Stimulated activated naive B cell treated with anti-CD40 and anti-IgM and Interleukin-4, amounts not matched to agents 10 μg/mL and 1 μg/mL and 100 μg/mL, for 72 hours (primary cell): Measurements from ENCODE around the gene ADGRD2.
"Not testable (repeated sequence)": the region's sequence is repeated elsewhere in the genome, so short reads cannot be mapped to it uniquely, and the experiment has no call there.

ENCODE experiments used
- ATAC-seq, 2 donors: fragments of 150-1000 bp; cut with Tn5 transposase; replicated peaks; 2 replicates each; pipeline ENCODE4 v1.10.0; 2021; ENCODE audit warnings: moderate library complexity in 1 of 2
- DNase-seq: peaks from one replicate; pipeline ENCODE4 v3.0.0; 2021
- H3K27ac Mint-ChIP-seq: one replicate; pipeline ENCODE4 v1.8.0; 2022; ENCODE audit warnings: mild to moderate bottlenecking, mixed read lengths
- H3K27me3 Mint-ChIP-seq, 2 donors: one replicate each; pipeline ENCODE4 v1.8.0; 2022; ENCODE audit warnings: mixed read lengths in 2 of 2
- H3K36me3 Mint-ChIP-seq, 2 donors: one replicate each; pipeline ENCODE4 v1.8.0; 2022; ENCODE audit warnings: mixed read lengths in 2 of 2, mild to moderate bottlenecking in 1 of 2
- H3K4me1 Mint-ChIP-seq, 2 donors: one replicate each; pipeline ENCODE4 v1.8.0; 2022; ENCODE audit warnings: mixed read lengths in 2 of 2, mild to moderate bottlenecking in 1 of 2
- H3K4me3 Mint-ChIP-seq, 2 donors: one replicate each; pipeline ENCODE4 v1.8.0; 2022; ENCODE audit warnings: mild to moderate bottlenecking in 2 of 2, mixed read lengths in 2 of 2, moderate library complexity in 1 of 2
- H3K9me3 Mint-ChIP-seq, 2 donors: one replicate each; pipeline ENCODE4 v1.8.0; 2022; ENCODE audit warnings: mixed read lengths in 2 of 2, mild to moderate bottlenecking in 1 of 2

ADGRD2 gene

GRCh38 chr9:124425733-124426132 is 24.5 kb upstream of the ADGRD2 start:
- not testable (repeated sequence) for H3K27ac Mint-ChIP-seq, H3K4me1 Mint-ChIP-seq, H3K9me3 Mint-ChIP-seq, ATAC-seq, H3K4me3 Mint-ChIP-seq, DNase-seq, H3K36me3 Mint-ChIP-seq
- H3K27me3 Mint-ChIP-seq: peaks cover 13 to 15% of the 10 kb centered on the region in 2 donors

GRCh38 chr9:124426361-124426760 is 23.9 kb upstream of the ADGRD2 start:
- H3K27ac Mint-ChIP-seq: no peak overlapping the region
- ATAC-seq (no peak), DNase-seq (no peak)
- no peaks in the 10 kb centered on the region for H3K9me3 Mint-ChIP-seq
- H3K4me1 Mint-ChIP-seq: no peaks in the 10 kb centered on the region
- no peaks in the 10 kb centered on the region for H3K36me3 Mint-ChIP-seq
- peaks cover 13 to 15% of the 10 kb centered on the region in 2 donors for H3K27me3 Mint-ChIP-seq
- no peak overlapping the region for H3K4me3 Mint-ChIP-seq

- H3K36me3 Mint-ChIP-seq: no peaks in the 10 kb centered on the region
- no peak overlapping the region for H3K27ac Mint-ChIP-seq
- no peak for ATAC-seq
- H3K4me3 Mint-ChIP-seq: no peak overlapping the region
- no peak for DNase-seq
- H3K4me1 Mint-ChIP-seq: no peaks in the 10 kb centered on the region
- no peaks in the 10 kb centered on the region for H3K9me3 Mint-ChIP-seq
- peaks cover 11 to 13% of the 10 kb centered on the region in 2 donors for H3K27me3 Mint-ChIP-seq
These were observed 23.0 kb upstream of the ADGRD2 start for GRCh38 chr9:124427281-124427680.

GRCh38 chr9:124428751-124429529 is 21.3 kb upstream of the ADGRD2 start:
- Mint-ChIP-seq H3K4me3 (no peak overlapping the region), H3K36me3 (no peaks in the 10 kb centered on the region), H3K4me1 (no peaks in the 10 kb centered on the region), H3K27me3 (peaks cover 5 to 14% of the 10 kb centered on the region in 2 donors), H3K9me3 (no peaks in the 10 kb centered on the region), H3K27ac (no peak overlapping the region)
- no peak for DNase-seq
- no peak for ATAC-seq

GRCh38 chr9:124429530-124429867 is 20.8 kb upstream of the ADGRD2 start:
- no peaks in the 10 kb centered on the region for H3K4me1 Mint-ChIP-seq
- H3K4me3 Mint-ChIP-seq: no peak overlapping the region
- H3K9me3 Mint-ChIP-seq: no peaks in the 10 kb centered on the region
- H3K27me3 Mint-ChIP-seq: peaks cover 7 to 15% of the 10 kb centered on the region in 2 donors
- ATAC-seq: no peak
- no peaks in the 10 kb centered on the region for H3K36me3 Mint-ChIP-seq
- no peak overlapping the region for H3K27ac Mint-ChIP-seq
- no peak for DNase-seq

DNA sequence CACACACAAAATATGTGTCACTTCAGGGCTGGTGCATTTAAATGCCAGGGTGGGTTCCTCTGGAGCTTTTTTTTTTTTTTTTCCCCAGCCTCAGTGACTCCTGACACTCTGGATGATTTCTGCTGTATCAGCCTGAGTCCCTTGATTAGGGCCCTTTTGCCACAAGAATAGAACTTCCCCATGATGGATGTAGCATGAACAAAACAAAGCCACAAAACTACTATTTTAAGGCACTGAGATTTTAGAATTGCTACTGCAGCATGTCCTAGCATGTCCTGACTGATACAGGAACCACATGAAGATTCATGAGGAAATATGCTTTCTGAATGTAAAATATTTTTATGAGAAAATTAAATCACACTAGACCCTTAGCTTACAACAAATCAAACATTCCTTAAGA is 13.9 kb upstream of the ADGRD2 start:
- Mint-ChIP-seq H3K4me1 (peaks cover 0 to 4% of the 10 kb centered on the region in 2 donors), H3K4me3 (no peak overlapping the region), H3K27me3 (peaks cover 24% of the 10 kb centered on the region in 2 donors), H3K36me3 (peaks cover 0 to 3% of the 10 kb centered on the region in 2 donors), H3K9me3 (peaks cover 0 to 5% of the 10 kb centered on the region in 2 donors), H3K27ac (no peak overlapping the region)
- no peak for DNase-seq
- ATAC-seq: no peak

- no peak overlapping the region for H3K27ac Mint-ChIP-seq
- peaks cover 0 to 5% of the 10 kb centered on the region in 2 donors for H3K9me3 Mint-ChIP-seq
- DNase-seq: no peak
- peaks cover 0 to 3% of the 10 kb centered on the region in 2 donors for H3K36me3 Mint-ChIP-seq
- H3K27me3 Mint-ChIP-seq: peaks cover 30% of the 10 kb centered on the region in 2 donors
- H3K4me1 Mint-ChIP-seq: peaks cover 0 to 7% of the 10 kb centered on the region in 2 donors
- H3K4me3 Mint-ChIP-seq: no peak overlapping the region
- ATAC-seq: no peak
These were observed 13.2 kb upstream of the ADGRD2 start for GRCh38 chr9:124437086-124437485.

DNA sequence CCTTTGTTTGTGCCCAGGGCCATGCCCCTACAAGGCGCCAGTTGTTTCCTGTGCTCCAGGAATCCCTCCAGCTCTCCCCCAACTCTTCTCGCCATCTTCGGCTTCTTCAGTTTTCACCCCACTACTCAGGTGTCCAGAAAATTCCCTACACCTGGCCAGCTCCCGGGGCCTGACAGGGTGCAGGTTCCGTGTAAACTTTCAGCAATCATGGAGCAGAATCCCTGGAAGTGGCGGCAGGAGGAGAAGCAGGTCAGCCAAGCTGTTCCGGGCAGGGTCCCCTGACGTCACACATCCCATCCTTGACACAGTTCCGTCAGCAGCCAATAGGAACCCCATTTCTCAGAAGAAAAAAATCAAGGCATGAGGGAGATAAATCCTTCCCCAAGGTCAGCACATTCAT is 12.2 kb upstream of the ADGRD2 start:
- no peak overlapping the region for H3K27ac Mint-ChIP-seq
- ATAC-seq: no peak
- H3K9me3 Mint-ChIP-seq: peaks cover 0 to 5% of the 10 kb centered on the region in 2 donors
- DNase-seq: no peak
- H3K4me3 Mint-ChIP-seq: no peak overlapping the region
- H3K4me1 Mint-ChIP-seq: peaks cover 0 to 7% of the 10 kb centered on the region in 2 donors
- peaks cover 0 to 3% of the 10 kb centered on the region in 2 donors for H3K36me3 Mint-ChIP-seq
- H3K27me3 Mint-ChIP-seq: peaks cover 26 to 30% of the 10 kb centered on the region in 2 donors

- no peak overlapping the region for H3K4me3 Mint-ChIP-seq
- peaks cover 0 to 5% of the 10 kb centered on the region in 2 donors for H3K9me3 Mint-ChIP-seq
- H3K36me3 Mint-ChIP-seq: peaks cover 0 to 3% of the 10 kb centered on the region in 2 donors
- ATAC-seq (no peak), DNase-seq (no peak)
- H3K27ac Mint-ChIP-seq: no peak overlapping the region
- peaks cover 30 to 32% of the 10 kb centered on the region in 2 donors for H3K27me3 Mint-ChIP-seq
- peaks cover 0 to 7% of the 10 kb centered on the region in 2 donors for H3K4me1 Mint-ChIP-seq
These were observed 11.2 kb upstream of the ADGRD2 start for GRCh38 chr9:124439086-124439485.

GRCh38 chr9:124439686-124440243 is 10.5 kb upstream of the ADGRD2 start:
- Mint-ChIP-seq H3K9me3 (peaks cover 0 to 5% of the 10 kb centered on the region in 2 donors), H3K4me1 (peaks cover 0 to 7% of the 10 kb centered on the region in 2 donors), H3K27me3 (peaks cover 31% of the 10 kb centered on the region in 2 donors), H3K36me3 (peaks cover 0 to 3% of the 10 kb centered on the region in 2 donors), H3K4me3 (no peak overlapping the region), H3K27ac (no peak overlapping the region)
- ATAC-seq (no peak), DNase-seq (no peak)

GRCh38 chr9:124440786-124441185 is 9.5 kb upstream of the ADGRD2 start:
- Mint-ChIP-seq H3K27ac (no peak overlapping the region), H3K27me3 (peaks cover 31% of the 10 kb centered on the region in 2 donors)

GRCh38 chr9:124441291-124441690 is 9.0 kb upstream of the ADGRD2 start:
- Mint-ChIP-seq H3K27me3 (peaks cover 31 to 32% of the 10 kb centered on the region in 2 donors), H3K36me3 (peaks cover 0 to 3% of the 10 kb centered on the region in 2 donors), H3K9me3 (peaks cover 0 to 5% of the 10 kb centered on the region in 2 donors), H3K4me3 (no peak overlapping the region), H3K27ac (no peak overlapping the region), H3K4me1 (peaks cover 0 to 7% of the 10 kb centered on the region in 2 donors)
- ATAC-seq: no peak
- DNase-seq: no peak

More at GRCh38 chr9:124440786-124441185, 9.5 kb upstream of the ADGRD2 start:
- no peak for DNase-seq
- Mint-ChIP-seq H3K4me3 (no peak overlapping the region), H3K36me3 (peaks cover 0 to 3% of the 10 kb centered on the region in 2 donors), H3K9me3 (peaks cover 0 to 5% of the 10 kb centered on the region in 2 donors), H3K4me1 (peaks cover 0 to 7% of the 10 kb centered on the region in 2 donors)
- ATAC-seq: no peak

- no peak overlapping the region for H3K4me3 Mint-ChIP-seq
- peaks cover 0 to 7% of the 10 kb centered on the region in 2 donors for H3K4me1 Mint-ChIP-seq
- DNase-seq (no peak), ATAC-seq (no peak)
- peaks cover 35 to 43% of the 10 kb centered on the region in 2 donors for H3K27me3 Mint-ChIP-seq
- peaks cover 0 to 3% of the 10 kb centered on the region in 2 donors for H3K36me3 Mint-ChIP-seq
- H3K27ac Mint-ChIP-seq: no peak overlapping the region
- H3K9me3 Mint-ChIP-seq: peaks cover 0 to 5% of the 10 kb centered on the region in 2 donors
These were observed 7.9 kb upstream of the ADGRD2 start for GRCh38 chr9:124442379-124442778.

DNA sequence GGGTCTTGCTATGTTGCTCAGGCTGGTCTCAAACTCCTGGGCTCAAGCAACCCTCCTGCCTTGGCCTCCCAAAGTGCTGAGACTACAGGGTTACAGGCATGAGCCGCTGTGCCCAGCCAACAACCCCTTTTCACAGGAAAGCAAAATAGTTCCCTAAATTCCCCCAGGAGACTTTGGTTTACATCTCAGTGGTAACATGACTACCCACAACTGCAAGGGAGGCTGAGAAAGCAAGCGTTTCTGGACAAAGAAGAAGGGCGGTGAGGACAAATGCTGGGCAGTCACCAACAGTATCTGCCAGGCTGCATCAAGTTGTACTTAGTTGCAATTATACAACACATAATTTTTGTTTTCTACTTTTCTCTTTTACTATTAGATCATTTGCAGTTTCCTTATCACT is 7.4 kb upstream of the ADGRD2 start:
- Mint-ChIP-seq H3K4me1 (peaks cover 0 to 7% of the 10 kb centered on the region in 2 donors), H3K27ac (no peak overlapping the region), H3K36me3 (peaks cover 0 to 3% of the 10 kb centered on the region in 2 donors), H3K4me3 (no peak overlapping the region), H3K9me3 (peaks cover 0 to 5% of the 10 kb centered on the region in 2 donors), H3K27me3 (peaks cover 39 to 46% of the 10 kb centered on the region in 2 donors)
- ATAC-seq: no peak
- DNase-seq: no peak

GRCh38 chr9:124443625-124444024 is 6.6 kb upstream of the ADGRD2 start:
- Mint-ChIP-seq H3K9me3 (peaks cover 0 to 5% of the 10 kb centered on the region in 2 donors), H3K27ac (no peak overlapping the region), H3K36me3 (peaks cover 0 to 3% of the 10 kb centered on the region in 2 donors), H3K27me3 (peaks cover 45 to 53% of the 10 kb centered on the region in 2 donors), H3K4me3 (no peak overlapping the region), H3K4me1 (peaks cover 0 to 7% of the 10 kb centered on the region in 2 donors)
- ATAC-seq (no peak), DNase-seq (no peak)
